NB4 (cell line): ENCODE measurements around the gene RARB.

Experiments
- DNase-seq: peaks from one replicate; pipeline ENCODE4 v3.0.0; 2010; ENCODE audit warnings: low read depth
- H3K4me3 ChIP-seq: one replicate; pipeline ENCODE4 v1.5.1; 2011; ENCODE audit warnings: mild to moderate bottlenecking, low read depth, low read length, moderate library complexity
- MYC ChIP-seq: IDR thresholded peaks from 2 replicates; pipeline ENCODE4 v1.6.1; 2011; ENCODE audit warnings: low read depth, low read length
- POLR2A ChIP-seq: IDR thresholded peaks from 2 replicates; pipeline ENCODE4 v1.6.1; 2011; ENCODE audit warnings: mild to moderate bottlenecking; ENCODE audit not compliant: insufficient read length; ENCODE audit errors: extremely low read depth
- TF ChIP-seq, protein P1 (sequence below): IDR thresholded peaks from 2 replicates; pipeline ENCODE4 v1.6.1; 2011; ENCODE audit warnings: low read depth, low read length
- TF ChIP-seq, protein P2 (sequence below): IDR thresholded peaks from one replicate; pipeline ENCODE4 v1.5.1; 2012; ENCODE audit warnings: low read depth, low read length

RARB gene

DNA sequence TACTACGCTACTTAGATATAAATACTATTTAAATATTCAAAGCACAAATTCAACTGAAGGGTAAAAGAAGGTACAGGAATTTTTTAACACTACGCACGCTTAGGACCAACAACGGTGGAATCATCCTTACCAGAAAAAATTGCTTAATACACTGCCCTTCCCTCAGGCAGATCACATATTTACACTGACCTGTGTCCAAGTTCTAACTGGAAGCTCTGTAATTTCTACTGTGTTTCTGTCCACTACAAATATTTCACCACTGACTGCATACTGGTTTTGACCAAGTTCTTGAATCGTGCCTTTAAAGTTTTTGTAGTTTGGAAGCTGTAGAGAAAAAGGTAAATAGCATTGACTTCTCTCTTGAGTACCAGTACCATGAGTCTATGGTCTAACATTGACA lies 192.4 kb downstream of the RARB start:
- DNase-seq, result no peak
- TF ChIP-seq, protein P1, sequence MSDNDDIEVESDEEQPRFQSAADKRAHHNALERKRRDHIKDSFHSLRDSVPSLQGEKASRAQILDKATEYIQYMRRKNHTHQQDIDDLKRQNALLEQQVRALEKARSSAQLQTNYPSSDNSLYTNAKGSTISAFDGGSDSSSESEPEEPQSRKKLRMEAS, result no peak
- TF ChIP-seq, protein P2, sequence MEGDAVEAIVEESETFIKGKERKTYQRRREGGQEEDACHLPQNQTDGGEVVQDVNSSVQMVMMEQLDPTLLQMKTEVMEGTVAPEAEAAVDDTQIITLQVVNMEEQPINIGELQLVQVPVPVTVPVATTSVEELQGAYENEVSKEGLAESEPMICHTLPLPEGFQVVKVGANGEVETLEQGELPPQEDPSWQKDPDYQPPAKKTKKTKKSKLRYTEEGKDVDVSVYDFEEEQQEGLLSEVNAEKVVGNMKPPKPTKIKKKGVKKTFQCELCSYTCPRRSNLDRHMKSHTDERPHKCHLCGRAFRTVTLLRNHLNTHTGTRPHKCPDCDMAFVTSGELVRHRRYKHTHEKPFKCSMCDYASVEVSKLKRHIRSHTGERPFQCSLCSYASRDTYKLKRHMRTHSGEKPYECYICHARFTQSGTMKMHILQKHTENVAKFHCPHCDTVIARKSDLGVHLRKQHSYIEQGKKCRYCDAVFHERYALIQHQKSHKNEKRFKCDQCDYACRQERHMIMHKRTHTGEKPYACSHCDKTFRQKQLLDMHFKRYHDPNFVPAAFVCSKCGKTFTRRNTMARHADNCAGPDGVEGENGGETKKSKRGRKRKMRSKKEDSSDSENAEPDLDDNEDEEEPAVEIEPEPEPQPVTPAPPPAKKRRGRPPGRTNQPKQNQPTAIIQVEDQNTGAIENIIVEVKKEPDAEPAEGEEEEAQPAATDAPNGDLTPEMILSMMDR, result no peak
- TF ChIP-seq POLR2A, result no peak
- TF ChIP-seq MYC, result no peak
- no peak overlapping the region for H3K4me3 ChIP-seq

DNA sequence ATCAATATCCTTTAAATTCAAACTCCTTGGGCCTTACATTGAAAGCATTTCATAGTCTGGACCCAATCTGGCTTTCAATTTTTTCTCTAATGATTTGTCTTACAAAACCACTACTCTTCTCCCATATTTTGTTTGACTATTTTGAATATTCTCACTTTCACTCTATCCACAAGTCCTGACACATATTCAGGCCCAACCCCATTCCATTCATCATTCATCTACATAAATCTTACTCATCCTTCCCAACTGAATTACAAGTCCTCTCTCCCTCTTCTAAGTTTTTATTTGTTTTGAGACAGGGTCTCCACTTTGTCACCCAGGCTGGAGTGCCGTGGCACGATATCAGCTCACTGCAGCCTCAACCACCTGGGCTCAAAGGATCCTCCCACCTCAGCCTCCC lies 193.0 kb downstream of the RARB start:
- no peak overlapping the region for H3K4me3 ChIP-seq
- TF ChIP-seq, protein P2, result no peak
- TF ChIP-seq POLR2A, result no peak
- TF ChIP-seq, protein P1, result no peak
- TF ChIP-seq MYC, result no peak
- no peak for DNase-seq

DNA sequence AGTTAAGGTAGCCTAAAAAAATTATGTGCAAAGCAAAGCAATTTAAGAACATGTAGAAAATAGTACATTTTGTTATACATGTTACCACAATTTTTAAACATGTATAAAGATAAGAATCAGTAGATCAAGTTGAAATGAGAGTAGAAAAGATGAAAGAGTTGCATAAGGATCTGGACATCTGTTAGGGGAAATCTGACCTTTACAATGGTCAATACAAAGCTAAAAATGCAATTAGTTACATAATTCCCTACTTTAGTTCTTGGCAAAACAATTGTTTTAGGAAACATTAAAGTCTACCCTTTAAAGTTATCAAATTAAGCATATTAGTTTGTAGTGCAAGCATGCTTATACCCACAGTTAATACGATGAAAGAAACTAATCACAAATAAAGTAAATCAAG lies 203.9 kb downstream of the RARB start:
- no peak overlapping the region for H3K4me3 ChIP-seq
- TF ChIP-seq POLR2A (no peak), MYC (no peak)
- TF ChIP-seq, protein P1, result no peak
- TF ChIP-seq, protein P2, result no peak
- no peak for DNase-seq

DNA sequence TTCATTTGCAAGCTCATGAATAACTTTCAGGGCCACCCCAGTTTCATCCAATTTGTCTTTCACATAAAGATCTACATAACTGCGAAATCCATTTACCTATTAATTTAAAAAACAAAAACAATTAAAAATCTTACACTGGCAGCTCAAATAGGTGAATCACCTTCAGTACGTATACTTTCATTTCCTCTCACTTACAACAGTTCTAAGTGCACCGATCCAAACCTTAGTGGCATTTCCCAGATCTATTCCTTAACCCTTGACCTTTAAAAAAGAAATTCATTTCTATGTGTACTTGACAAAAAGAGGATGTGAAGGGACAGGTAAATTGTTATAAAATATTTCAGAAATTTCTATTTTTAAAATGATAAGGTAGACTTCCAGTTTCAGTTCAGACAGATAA lies 205.9 kb downstream of the RARB start:
- TF ChIP-seq, protein P2, result no peak
- TF ChIP-seq, protein P1, result no peak
- TF ChIP-seq MYC (no peak), POLR2A (no peak)
- no peak overlapping the region for H3K4me3 ChIP-seq
- no peak for DNase-seq

DNA sequence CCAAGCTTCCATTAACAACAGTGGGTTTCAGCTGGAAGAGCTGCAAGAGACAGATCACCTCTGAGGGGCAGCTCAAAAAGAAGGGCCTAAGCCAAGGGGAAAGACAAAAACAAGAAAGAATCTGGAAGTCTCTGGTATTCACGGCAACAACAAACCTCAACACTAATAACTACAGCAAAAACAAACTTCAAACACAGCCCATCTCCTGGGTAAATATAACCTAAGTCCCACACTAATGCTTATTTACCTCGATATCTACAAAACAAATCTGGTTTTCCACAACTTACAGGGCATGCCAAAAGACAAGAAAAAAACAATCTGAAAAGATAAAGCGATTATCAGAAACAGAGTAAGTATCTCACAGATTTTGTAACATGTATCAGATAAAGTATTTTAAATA lies 207.0 kb downstream of the RARB start:
- H3K4me3 ChIP-seq, result no peak overlapping the region
- no peak for DNase-seq
- TF ChIP-seq POLR2A, result no peak
- TF ChIP-seq MYC, result no peak
- TF ChIP-seq, protein P2, result no peak
- TF ChIP-seq, protein P1, result no peak
